Vagina (tissue), 2 donors: ENCODE results near the gene DPP10.

Experiments used
- POLR2A ChIP-seq, 2 donors: fragments of 450-650 bp; IDR thresholded peaks; one replicate each; pipeline ENCODE4 v1.6.1; 2017; ENCODE audit warnings: antibody characterized with exemption in 2 of 2, mild to moderate bottlenecking in 2 of 2, moderate library complexity in 2 of 2
- POLR2AphosphoS5 ChIP-seq, 2 donors: sonication (generic); formaldehyde crosslinking; IDR thresholded peaks; one replicate each; pipeline ENCODE4 v1.9.0; 2017; ENCODE audit warnings: antibody characterized with exemption in 2 of 2, mild to moderate bottlenecking in 2 of 2, low read depth in 1 of 2; ENCODE audit not compliant: insufficient read depth in 1 of 2
- TF ChIP-seq, protein P1 (sequence below), 3 experiments: fragments of 450-650 bp in 2 of 3; fragments of 200-600 bp in 1 of 3; sonication (generic) in 1 of 3; IDR thresholded peaks; one replicate each; pipeline ENCODE4 v1.5.1; 2017 to 2019; ENCODE audit warnings: antibody characterized with exemption in 3 of 3, mild to moderate bottlenecking in 2 of 3, moderate library complexity in 2 of 3

DNA sequence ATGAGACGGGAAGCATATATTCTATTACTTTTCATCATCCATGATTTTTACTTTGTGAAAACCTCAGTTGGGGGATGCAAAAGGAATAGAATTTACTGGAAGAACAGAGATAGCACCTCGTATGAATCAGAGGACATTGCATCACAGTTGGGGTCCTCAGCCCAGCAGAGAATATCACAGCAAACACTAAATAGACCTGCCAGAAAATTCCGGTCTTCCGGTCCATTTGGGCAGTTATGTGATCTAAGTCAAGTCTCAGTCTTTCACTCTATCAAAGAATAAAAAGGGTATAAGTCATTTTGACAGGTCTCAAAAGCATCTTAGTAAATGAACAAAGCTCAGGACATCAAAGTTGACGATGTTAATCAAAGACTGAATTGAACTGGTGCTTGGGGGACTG, 1100.6 kb downstream of the DPP10 start:
- TF ChIP-seq, protein P1, sequence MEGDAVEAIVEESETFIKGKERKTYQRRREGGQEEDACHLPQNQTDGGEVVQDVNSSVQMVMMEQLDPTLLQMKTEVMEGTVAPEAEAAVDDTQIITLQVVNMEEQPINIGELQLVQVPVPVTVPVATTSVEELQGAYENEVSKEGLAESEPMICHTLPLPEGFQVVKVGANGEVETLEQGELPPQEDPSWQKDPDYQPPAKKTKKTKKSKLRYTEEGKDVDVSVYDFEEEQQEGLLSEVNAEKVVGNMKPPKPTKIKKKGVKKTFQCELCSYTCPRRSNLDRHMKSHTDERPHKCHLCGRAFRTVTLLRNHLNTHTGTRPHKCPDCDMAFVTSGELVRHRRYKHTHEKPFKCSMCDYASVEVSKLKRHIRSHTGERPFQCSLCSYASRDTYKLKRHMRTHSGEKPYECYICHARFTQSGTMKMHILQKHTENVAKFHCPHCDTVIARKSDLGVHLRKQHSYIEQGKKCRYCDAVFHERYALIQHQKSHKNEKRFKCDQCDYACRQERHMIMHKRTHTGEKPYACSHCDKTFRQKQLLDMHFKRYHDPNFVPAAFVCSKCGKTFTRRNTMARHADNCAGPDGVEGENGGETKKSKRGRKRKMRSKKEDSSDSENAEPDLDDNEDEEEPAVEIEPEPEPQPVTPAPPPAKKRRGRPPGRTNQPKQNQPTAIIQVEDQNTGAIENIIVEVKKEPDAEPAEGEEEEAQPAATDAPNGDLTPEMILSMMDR (IDR thresholded peaks at IDR 0.05) = no peak
- no peak for TF ChIP-seq POLR2A (IDR thresholded peaks at IDR 0.05)
- no peak for TF ChIP-seq POLR2AphosphoS5 (IDR thresholded peaks at IDR 0.05; ENCODE audit: insufficient read depth in 1 of 2, low read depth in 1 of 2)
